Colonic mucosa (tissue), 4 donors: ENCODE results near the gene SHISA3. TPM values are rescaled to one million over a fixed set of nuclear protein-coding genes. Genes with fewer than 3 reads are reported as not detected.

Source experiments
- DNase-seq: peaks from one replicate; pipeline ENCODE4 v3.0.0-alpha.2; 2020
- H3K27ac ChIP-seq: fragments of 200-600 bp; one replicate; pipeline ENCODE4 v1.8.0; 2021
- H3K27me3 ChIP-seq: fragments of 200-600 bp; one replicate; pipeline ENCODE4 v1.8.0; 2021
- H3K36me3 ChIP-seq: fragments of 200-600 bp; one replicate; pipeline ENCODE4 v1.8.0; 2021
- H3K4me1 ChIP-seq: fragments of 200-600 bp; one replicate; pipeline ENCODE4 v1.8.0; 2021; ENCODE audit warnings: mild to moderate bottlenecking
- H3K4me3 ChIP-seq: fragments of 200-600 bp; one replicate; pipeline ENCODE4 v1.8.0; 2021
- H3K9ac ChIP-seq, 2 donors: one replicate each; pipeline ENCODE4 v1.7.0; 2013; ENCODE audit warnings: control low read depth in 2 of 2, low read depth in 2 of 2, low read length in 2 of 2
- H3K9me3 ChIP-seq: fragments of 200-600 bp; one replicate; pipeline ENCODE4 v1.8.0; 2021
- CTCF ChIP-seq: fragments of 200-600 bp; IDR thresholded peaks from one replicate; pipeline ENCODE4 v1.8.0; 2022; ENCODE audit warnings: antibody characterized with exemption, mild to moderate bottlenecking
- intact Hi-C: fragments of 100-400 bp; cut with DNase I; formaldehyde crosslinking; loops from one replicate; pipeline ENCODE4 v1.14.1; 2022
- total RNA-seq, 2 donors: library from RNA; stranded (reverse); fragmentation: NEBNext Ultra II Directional in 1 of 2; extraction: Animal tissue kit (Norgen Biotek cat#: 25700) in 1 of 2; gene quantifications; one replicate each; pipeline ENCODE4 v1.2.1, GENCODE V29; 2021
- donor health status: healthy.
- donor health status: DM: no; HTN: no; CAD: no.
- donor health status: DM: no; HTN: no; CAD: no.

The SHISA3 gene
- total RNA-seq, 2 donors from 2014 or later: 0.86 to 1.1 TPM

- H3K27me3 ChIP-seq: no peaks in the 10 kb centered on the region
- DNase-seq: no peak
- intact Hi-C loops: no loop called here
- H3K4me3 ChIP-seq: no peak overlapping the region
- H3K36me3 ChIP-seq: no peaks in the 10 kb centered on the region
- H3K9ac ChIP-seq: no peak overlapping the region
- no peak for TF ChIP-seq CTCF
- no peaks in the 10 kb centered on the region for H3K4me1 ChIP-seq
- H3K9me3 ChIP-seq: no peaks in the 10 kb centered on the region
- no peak overlapping the region for H3K27ac ChIP-seq
These were observed 45.3 kb downstream of the SHISA3 start for GRCh38 chr4:42442601-42443000.

DNA sequence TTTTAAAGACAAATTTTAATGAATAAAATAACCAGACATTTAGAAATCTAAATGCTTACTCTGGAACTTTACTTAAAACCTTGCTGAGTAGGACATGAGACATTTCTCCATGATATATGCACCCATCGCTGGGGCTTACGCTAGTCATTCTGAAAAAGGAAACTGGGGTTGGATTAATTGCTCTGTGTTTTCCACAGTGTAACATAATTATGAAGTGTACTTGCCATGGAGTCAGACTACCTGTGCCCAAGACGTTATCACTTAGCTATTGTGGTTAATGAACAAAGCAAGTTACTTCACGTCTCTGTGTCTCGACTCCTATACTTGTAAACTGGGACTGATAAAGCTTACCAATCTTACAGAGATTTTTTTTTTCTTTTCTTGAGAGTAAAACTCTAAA, 47.8 kb downstream of the SHISA3 start:
- no peaks in the 10 kb centered on the region for H3K27me3 ChIP-seq
- no peaks in the 10 kb centered on the region for H3K36me3 ChIP-seq
- DNase-seq: no peak
- TF ChIP-seq CTCF: no peak
- no peak overlapping the region for H3K4me3 ChIP-seq
- H3K4me1 ChIP-seq: no peaks in the 10 kb centered on the region
- H3K9me3 ChIP-seq: no peaks in the 10 kb centered on the region
- no peak overlapping the region for H3K9ac ChIP-seq
- intact Hi-C loops: no loop called here
- no peak overlapping the region for H3K27ac ChIP-seq

DNA sequence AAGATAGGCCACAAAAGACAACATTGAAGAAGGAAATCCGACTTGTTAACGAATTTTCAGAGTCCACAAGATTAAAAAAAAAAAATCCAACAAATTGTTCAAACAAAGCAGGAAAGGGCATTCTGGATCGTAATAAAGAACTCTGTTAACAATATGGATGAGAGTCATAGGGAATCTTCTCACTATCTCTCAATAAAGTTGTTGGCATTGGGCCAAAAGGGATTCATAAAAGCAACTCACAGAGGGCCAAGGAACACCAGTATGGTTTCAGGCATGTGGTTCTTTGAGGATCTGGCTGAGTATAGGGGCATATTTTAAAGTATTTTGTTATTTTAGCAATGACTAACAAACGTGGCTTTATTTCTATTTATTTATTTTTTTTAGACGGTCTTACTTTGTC, 49.5 kb downstream of the SHISA3 start:
- no peak overlapping the region for H3K9ac ChIP-seq

More for the DNA sequence above, 49.5 kb downstream of the SHISA3 start:
- intact Hi-C loops: no loop called here
- TF ChIP-seq CTCF: no peak
- Histone ChIP-seq H3K27ac (no peak overlapping the region), H3K36me3 (no peaks in the 10 kb centered on the region), H3K27me3 (no peaks in the 10 kb centered on the region), H3K4me1 (no peaks in the 10 kb centered on the region), H3K4me3 (no peak overlapping the region), H3K9me3 (no peaks in the 10 kb centered on the region)
- no peak for DNase-seq

Other genes starting within 250 kb of the SHISA3 start
- gene BEND4, start 244.8 kb upstream of the SHISA3 start, total RNA-seq: under 1 TPM; 0.19 to 0.27 TPM